IMR-90 (cell line): ENCODE data around the gene CTAGE1.

Experiments used
- CHD1 ChIP-seq: IDR thresholded peaks from 2 replicates; pipeline ENCODE4 v1.6.1; 2012; ENCODE audit warnings: low read depth, low read length, improper control_type of control experiment
- CTCF ChIP-seq: conservative IDR thresholded peaks from 2 replicates; pipeline ENCODE4 v1.5.1; 2012; ENCODE audit warnings: mild to moderate bottlenecking, low read depth, low read length, improper control_type of control experiment
- ELK1 ChIP-seq: fragments of 150-350 bp; IDR thresholded peaks from 2 replicates; pipeline ENCODE4 v1.6.1; 2016; ENCODE audit warnings: low read depth, mild to moderate bottlenecking, low read length, moderate library complexity, borderline replicate concordance
- FOS ChIP-seq: fragments of 150-350 bp; IDR thresholded peaks from 2 replicates; pipeline ENCODE4 v1.6.1; 2016; ENCODE audit warnings: low read depth, low read length
- MXI1 ChIP-seq: IDR thresholded peaks from 2 replicates; pipeline ENCODE4 v1.6.1; 2012; ENCODE audit warnings: low read depth, mild to moderate bottlenecking, low read length, moderate library complexity, borderline replicate concordance
- NFE2L2 ChIP-seq: fragments of 150-350 bp; IDR thresholded peaks from 2 replicates; pipeline ENCODE4 v1.6.1; 2016; ENCODE audit warnings: low read depth, mild to moderate bottlenecking, low read length
- POLR2A ChIP-seq: IDR thresholded peaks from 2 replicates; pipeline ENCODE4 v1.6.1; 2012; ENCODE audit warnings: mild to moderate bottlenecking, low read depth, low read length
- RAD21 ChIP-seq: IDR thresholded peaks from 2 replicates; pipeline ENCODE4 v1.6.1; 2012; ENCODE audit warnings: low read length, improper control_type of control experiment
- RCOR1 ChIP-seq: IDR thresholded peaks from 2 replicates; pipeline ENCODE4 v1.6.1; 2012; ENCODE audit warnings: mild to moderate bottlenecking, low read length, improper control_type of control experiment; ENCODE audit not compliant: insufficient replicate concordance
- SMC3 ChIP-seq: fragments of 150-350 bp; IDR thresholded peaks from 2 replicates; pipeline ENCODE4 v1.6.1; 2016; ENCODE audit warnings: low read depth, mild to moderate bottlenecking, antibody characterized with exemption, low read length, moderate library complexity

GRCh38 chr18:22411446-22411845, 6.3 kb downstream of the CTAGE1 start:
- TF ChIP-seq CTCF (no peak), NFE2L2 (no peak), SMC3 (no peak), ELK1 (no peak), POLR2A (no peak), RAD21 (no peak), CHD1 (no peak), FOS (no peak), RCOR1 (no peak), MXI1 (no peak)
